DMS53 treated with DMSO at 0.1 percent for 48 hours (cell line): ENCODE data around the gene SVBP.

Experiments used
- DNase-seq: peaks from one replicate; lab custom pipeline; 2025; ENCODE audit not compliant: unreplicated experiment; lab: John Stamatoyannopoulos, UW

Gene SVBP

DNA sequence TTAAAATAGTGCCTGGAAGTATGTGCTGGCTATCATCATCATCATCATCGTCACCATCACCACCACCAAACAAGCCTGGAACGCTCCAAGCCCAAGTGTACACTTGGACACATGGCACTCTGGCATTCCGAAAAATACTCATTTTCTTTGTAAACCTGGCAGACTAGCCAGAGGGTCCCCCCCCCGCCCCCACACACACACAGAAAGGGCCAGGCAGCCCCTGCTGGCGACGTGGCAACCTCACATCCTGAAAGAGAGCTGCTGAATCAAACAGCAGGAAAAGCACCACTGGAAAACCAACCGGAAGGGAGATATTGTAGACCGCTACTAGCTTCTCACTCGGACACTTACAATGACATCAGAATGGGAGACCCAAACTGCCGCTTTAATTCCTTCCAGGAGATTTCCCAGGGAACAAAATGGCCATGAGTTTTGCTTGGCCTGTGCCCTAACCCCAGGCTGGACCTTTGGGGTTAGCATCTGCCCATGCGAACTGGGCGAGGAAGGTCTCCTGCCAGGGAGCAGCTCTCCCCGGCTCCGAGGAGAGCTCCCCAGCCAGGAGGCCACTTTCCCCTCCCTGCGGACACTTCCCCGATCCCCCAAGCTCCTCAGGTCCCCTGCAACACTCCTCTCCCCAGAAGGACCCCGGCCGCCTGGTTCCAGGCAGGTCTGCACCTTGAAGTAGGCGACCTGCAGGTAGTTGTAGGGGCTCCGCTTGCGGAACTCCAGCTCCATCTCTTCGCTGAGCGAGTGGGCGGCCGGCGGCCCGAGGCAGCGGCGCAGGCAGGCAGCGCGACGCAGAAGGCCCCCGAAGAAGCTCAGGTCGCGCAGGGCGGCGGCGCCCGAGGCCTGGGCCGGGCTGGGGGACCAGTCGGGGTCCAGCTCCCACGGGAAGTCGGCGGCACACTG is 51.1 kb downstream of the SVBP start:
- peak; percentile 54 for DNase-seq

DNA sequence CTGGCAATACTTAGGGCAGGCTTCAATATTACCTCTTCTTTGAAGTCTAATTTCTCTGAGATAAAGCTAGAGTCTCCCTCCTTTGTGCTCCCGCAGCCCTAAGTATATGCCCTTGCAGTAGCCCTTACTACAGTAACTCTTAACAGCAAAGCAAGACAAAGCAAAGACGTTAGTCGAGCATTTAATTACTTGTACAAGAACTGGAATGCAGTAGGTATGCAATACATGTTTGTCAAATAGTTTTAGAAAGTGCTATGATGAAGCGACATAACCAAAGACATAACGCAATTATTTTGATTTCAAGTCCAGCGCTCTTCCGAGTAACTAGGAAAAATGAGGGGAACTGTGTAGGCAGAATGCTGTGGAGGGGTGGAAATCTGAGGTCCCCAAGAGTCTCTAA is 51.9 kb downstream of the SVBP start:
- no peak for DNase-seq

DNA sequence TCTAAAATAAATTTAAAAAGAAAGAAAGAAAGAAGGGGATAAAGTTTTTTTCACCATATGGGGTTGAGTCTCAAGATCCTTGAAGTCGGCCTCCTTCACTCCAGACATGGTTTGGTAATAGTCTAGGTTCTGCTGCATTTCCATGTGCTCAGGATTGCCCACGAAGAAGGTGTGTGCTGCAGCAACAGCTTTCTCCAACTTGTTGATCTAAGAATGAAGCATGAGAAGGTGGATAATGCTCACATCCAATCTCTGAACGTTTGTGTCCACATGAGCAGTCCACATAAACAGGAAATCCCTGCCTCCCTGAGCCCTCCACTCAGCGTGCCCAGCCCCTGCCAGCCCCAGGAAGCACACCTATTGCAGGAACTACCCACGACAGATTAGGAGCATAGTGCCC is 54.9 kb downstream of the SVBP start:
- no peak for DNase-seq

DNA sequence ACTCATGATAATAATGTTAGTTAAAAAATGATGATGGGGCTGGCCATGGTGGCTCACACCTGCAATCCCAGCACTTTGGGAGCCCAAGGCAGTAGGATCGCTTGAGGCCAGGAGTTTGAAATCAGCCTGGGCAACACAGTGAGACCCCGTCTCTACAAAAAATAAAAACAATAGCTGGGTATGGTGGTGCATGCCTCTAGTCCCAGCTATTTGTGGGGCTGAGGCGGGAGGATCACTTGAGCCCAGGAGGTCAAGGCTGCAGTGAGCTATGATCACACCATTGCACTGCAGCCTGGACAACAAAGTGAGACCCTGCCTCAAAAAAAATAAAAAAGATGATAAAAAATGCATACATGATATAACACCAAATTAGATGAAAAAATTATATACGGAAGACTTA is 55.6 kb downstream of the SVBP start:
- DNase-seq, result no peak

DNA sequence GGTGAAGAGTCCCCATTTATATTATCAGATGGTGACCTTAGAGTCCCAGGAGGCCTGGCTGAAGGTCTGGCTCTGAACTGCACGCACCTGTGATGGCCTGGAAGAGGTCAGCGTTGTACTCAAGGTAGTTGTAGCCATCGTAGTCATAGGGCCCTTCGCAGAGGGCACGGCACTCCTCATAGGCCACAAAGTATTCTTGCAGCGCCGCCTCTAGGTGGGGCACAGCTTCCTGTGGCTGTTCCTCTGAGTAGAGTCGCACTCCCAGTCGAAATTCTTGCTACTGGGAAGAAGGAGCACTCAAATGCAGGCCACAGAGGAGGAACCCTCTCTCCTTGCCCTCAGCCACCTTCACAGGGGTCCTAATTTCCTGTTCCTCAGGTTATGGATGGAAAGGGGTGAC is 58.1 kb downstream of the SVBP start:
- DNase-seq, result no peak

DNA sequence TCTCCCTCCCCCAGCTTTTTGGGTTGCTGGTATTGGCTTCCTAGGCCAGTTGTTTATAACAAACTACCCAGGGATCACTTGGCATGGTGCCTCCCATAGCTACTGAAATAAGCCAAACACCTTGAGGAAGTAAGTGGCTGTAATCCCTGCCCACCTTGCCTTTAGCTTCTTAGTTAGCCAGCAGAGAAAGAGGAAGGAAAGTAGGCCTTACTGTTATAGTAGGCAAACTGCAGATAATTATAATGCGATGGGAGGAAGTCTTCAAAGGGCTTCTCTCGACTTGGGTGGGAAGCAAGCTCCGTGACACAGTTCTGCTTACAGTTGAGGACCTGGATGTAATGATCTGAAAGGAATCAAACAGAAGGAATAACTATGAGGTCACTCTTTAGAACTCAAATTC is 58.6 kb downstream of the SVBP start:
- DNase-seq, result no peak

DNA sequence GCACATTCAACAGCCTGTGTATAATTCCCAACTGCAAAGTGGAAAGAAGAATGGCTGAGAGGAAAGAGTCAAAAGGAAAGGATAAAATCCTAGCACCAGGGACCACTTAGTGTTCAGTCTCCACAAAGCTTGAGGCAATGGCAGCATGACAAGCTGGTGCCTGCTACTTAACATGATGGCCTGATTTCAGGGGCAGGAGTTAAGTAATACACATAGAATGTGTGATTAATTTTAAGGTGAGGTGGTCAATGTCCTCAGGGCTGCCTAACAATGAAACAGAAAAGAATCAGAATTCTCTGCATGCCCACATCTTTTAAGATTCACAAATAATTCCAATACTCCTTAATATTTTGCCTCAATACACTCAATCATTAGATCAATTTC is 59.3 kb downstream of the SVBP start:
- DNase-seq, result no peak
